MCF 10A (cell line): ENCODE results near the gene BLTP3A. TPM values are rescaled to one million over a fixed set of nuclear protein-coding genes. Genes with fewer than 3 reads are reported as not detected.
"Not testable (repeated sequence)": the region's sequence is repeated elsewhere in the genome, so short reads cannot be mapped to it uniquely, and the experiment has no call there.

Experiments used
- BruUV-seq: library from RNA; stranded (reverse); fragments of 400-500 nt; replicated peaks from 2 replicates; lab custom pipeline; 2021; lab: Mats Ljungman, UMichigan
- CTCF ChIA-PET: fragments of 300-600 bp; sonication (Branson Sonifier 250); formaldehyde crosslinking; extraction: SDS; loops from one replicate; lab custom pipeline; 2021; ENCODE audit warnings: antibody characterized with exemption, inconsistent platforms; lab: Yijun Ruan, JAX
- POLR2A ChIA-PET: fragments of 300-600, 350-650 bp; sonication (Branson Sonifier 250); formaldehyde crosslinking; extraction: SDS; loops from one replicate; lab custom pipeline; 2020; ENCODE audit warnings: antibody characterized with exemption, inconsistent platforms; lab: Yijun Ruan, JAX
- DNase-seq: peaks from one replicate; pipeline ENCODE4 v3.0.0-alpha.2; 2018; ENCODE audit not compliant: unreplicated experiment
- H3K27ac Mint-ChIP-seq: one replicate; pipeline ENCODE4 v1.8.0; 2022; ENCODE audit warnings: mild to moderate bottlenecking, low read depth, mixed read lengths; ENCODE audit not compliant: unreplicated experiment
- H3K27me3 Mint-ChIP-seq: one replicate; pipeline ENCODE4 v1.8.0; 2022; ENCODE audit warnings: mixed read lengths; ENCODE audit not compliant: insufficient read depth, unreplicated experiment
- H3K36me3 Mint-ChIP-seq: one replicate; pipeline ENCODE4 v1.8.0; 2022; ENCODE audit warnings: mild to moderate bottlenecking, moderate library complexity, mixed read lengths; ENCODE audit not compliant: insufficient read depth, unreplicated experiment
- H3K4me1 Mint-ChIP-seq: one replicate; pipeline ENCODE4 v1.8.0; 2022; ENCODE audit warnings: mixed read lengths; ENCODE audit not compliant: insufficient read depth, unreplicated experiment
- H3K4me3 Mint-ChIP-seq: one replicate; pipeline ENCODE4 v1.8.0; 2022; ENCODE audit warnings: mild to moderate bottlenecking, moderate library complexity, mixed read lengths; ENCODE audit not compliant: unreplicated experiment
- H3K9me3 Mint-ChIP-seq: one replicate; pipeline ENCODE4 v1.8.0; 2022; ENCODE audit warnings: mixed read lengths; ENCODE audit not compliant: unreplicated experiment
- intact Hi-C: fragments of 100-400 bp; cut with micrococcal nuclease; formaldehyde crosslinking; loops from 2 replicates; pipeline ENCODE4 v1.14.1; 2022
- total RNA-seq: library from RNA; stranded (reverse); gene quantifications from 2 replicates; pipeline ENCODE4 v1.2.3, GENCODE V29; 2022
- TF ChIP-seq, protein P1 (sequence below): fragments of 200-600 bp; IDR thresholded peaks from one replicate; pipeline ENCODE4 v1.8.0; 2022; ENCODE audit warnings: antibody characterized with exemption, mild to moderate bottlenecking; ENCODE audit not compliant: unreplicated experiment

The BLTP3A gene
- total RNA-seq, 1 experiment from 2014 or later, result 25.4 TPM

GRCh38 chr6:34756513-34756856, 35.4 kb upstream of the BLTP3A start:
- ChIA-PET CTCF (interaction anchor here (0.6 to 1.2 kb wide), 8 partner anchors 10 to 560 kb away, joined by 3 read pairs; no protein-coding TSS in a partner anchor), POLR2A (interaction anchor here (0.6 to 1.9 kb wide), 22 partner anchors 9 to 719 kb away, joined by 3 to 31 read pairs (median 4); partner anchors contain the start of genes ANKS1A, BLTP3A, ILRUN and TAF11)
- H3K4me3 Mint-ChIP-seq, H3K4me1 Mint-ChIP-seq, H3K27ac Mint-ChIP-seq, BruUV-seq, H3K9me3 Mint-ChIP-seq, H3K27me3 Mint-ChIP-seq: not testable (repeated sequence)
- DNase-seq, result peak; percentile 38
- TF ChIP-seq, protein P1, sequence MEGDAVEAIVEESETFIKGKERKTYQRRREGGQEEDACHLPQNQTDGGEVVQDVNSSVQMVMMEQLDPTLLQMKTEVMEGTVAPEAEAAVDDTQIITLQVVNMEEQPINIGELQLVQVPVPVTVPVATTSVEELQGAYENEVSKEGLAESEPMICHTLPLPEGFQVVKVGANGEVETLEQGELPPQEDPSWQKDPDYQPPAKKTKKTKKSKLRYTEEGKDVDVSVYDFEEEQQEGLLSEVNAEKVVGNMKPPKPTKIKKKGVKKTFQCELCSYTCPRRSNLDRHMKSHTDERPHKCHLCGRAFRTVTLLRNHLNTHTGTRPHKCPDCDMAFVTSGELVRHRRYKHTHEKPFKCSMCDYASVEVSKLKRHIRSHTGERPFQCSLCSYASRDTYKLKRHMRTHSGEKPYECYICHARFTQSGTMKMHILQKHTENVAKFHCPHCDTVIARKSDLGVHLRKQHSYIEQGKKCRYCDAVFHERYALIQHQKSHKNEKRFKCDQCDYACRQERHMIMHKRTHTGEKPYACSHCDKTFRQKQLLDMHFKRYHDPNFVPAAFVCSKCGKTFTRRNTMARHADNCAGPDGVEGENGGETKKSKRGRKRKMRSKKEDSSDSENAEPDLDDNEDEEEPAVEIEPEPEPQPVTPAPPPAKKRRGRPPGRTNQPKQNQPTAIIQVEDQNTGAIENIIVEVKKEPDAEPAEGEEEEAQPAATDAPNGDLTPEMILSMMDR, result peak; percentile 19
- intact Hi-C loops, result loop anchor here (2.0 to 10.0 kb wide), 4 partner anchors 36 to 131 kb away; partner anchors contain the start of genes ANKS1A, BLTP3A, ILRUN and TAF11
- peaks cover 11% of the 10 kb centered on the region for H3K36me3 Mint-ChIP-seq

DNA sequence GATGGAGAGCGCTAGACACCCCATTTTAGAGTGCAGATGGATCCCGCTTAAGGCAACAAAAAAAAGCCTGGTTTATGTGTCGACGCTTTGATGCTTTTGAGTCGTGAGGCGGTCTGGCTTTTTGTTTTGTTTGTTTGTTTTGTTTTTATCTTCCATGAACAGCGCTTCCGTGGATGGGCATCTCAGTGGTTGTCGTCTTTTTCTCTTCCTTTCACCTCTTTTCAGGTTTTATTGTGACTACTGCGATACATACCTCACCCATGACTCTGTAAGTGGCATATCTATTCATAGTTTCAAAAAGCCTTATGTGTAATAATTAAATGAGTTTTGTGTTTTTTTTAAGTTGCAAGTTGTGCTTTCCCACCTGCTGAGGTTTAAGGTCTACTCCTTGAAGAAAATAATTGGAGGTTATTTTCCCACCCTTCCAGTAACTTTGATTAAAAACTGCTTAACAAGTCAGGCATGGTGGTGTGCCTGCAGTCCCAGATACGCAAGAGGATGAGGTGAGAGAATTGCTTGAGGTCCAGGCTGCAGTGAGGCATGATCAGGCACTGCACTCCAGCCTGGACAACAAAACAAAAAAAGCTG, 34.1 kb upstream of the BLTP3A start:
- ChIA-PET CTCF (interaction anchor here (0.7 to 1.3 kb wide), 4 partner anchors 62 to 298 kb away, joined by 3 to 11 read pairs (median 3); no protein-coding TSS in a partner anchor), POLR2A (interaction anchor here (0.6 to 1.9 kb wide), 19 partner anchors 12 to 437 kb away, joined by 3 to 31 read pairs (median 5); partner anchors contain the start of genes ANKS1A, BLTP3A, ILRUN and TAF11)
- H3K4me1 Mint-ChIP-seq, result peaks cover 6% of the 10 kb centered on the region
- no peaks in the 10 kb centered on the region for H3K9me3 Mint-ChIP-seq
- DNase-seq, result no peak
- H3K27me3 Mint-ChIP-seq, result no peaks in the 10 kb centered on the region
- intact Hi-C loops, result loop anchor here (1.0 to 10.0 kb wide), 5 partner anchors 35 to 148 kb away; partner anchors contain the start of genes ANKS1A, BLTP3A, ILRUN and TAF11
- no peak overlapping the region for H3K27ac Mint-ChIP-seq
- peaks cover 24% of the 10 kb centered on the region for H3K36me3 Mint-ChIP-seq
- TF ChIP-seq, protein P1, result no peak
- TSS peak; percentile 83 for BruUV-seq
- H3K4me3 Mint-ChIP-seq, result no peak overlapping the region

GRCh38 chr6:34760108-34760507, 31.8 kb upstream of the BLTP3A start:
- Mint-ChIP-seq H3K4me1 (peaks cover 6% of the 10 kb centered on the region), H3K27ac (no peak overlapping the region), H3K27me3 (no peaks in the 10 kb centered on the region), H3K4me3 (no peak overlapping the region), H3K9me3 (no peaks in the 10 kb centered on the region), H3K36me3 (peaks cover 47% of the 10 kb centered on the region)
- POLR2A ChIA-PET, result interaction anchor here (1.3 to 1.9 kb wide), 2 partner anchors 32 to 63 kb away, joined by 4 to 10 read pairs; partner anchors contain the start of genes BLTP3A and ILRUN
- intact Hi-C loops, result no loop called here
- TF ChIP-seq, protein P1, result no peak
- no TSS peak for BruUV-seq
- no peak for DNase-seq
- CTCF ChIA-PET, result no interaction called here

- DNase-seq, POLR2A ChIA-PET, BruUV-seq, H3K27me3 Mint-ChIP-seq, H3K4me1 Mint-ChIP-seq, H3K27ac Mint-ChIP-seq, intact Hi-C loops, H3K9me3 Mint-ChIP-seq, H3K4me3 Mint-ChIP-seq: not testable (repeated sequence)
- peaks cover 63% of the 10 kb centered on the region for H3K36me3 Mint-ChIP-seq
- CTCF ChIA-PET, result interaction anchor here (1.3 kb wide), 1 partner anchor 30 kb away, joined by 4 read pairs; the partner anchor contains the start of gene BLTP3A
These were observed 30.2 kb upstream of the BLTP3A start for GRCh38 chr6:34761681-34762080.
